ENCODE data around the gene ADAMTS17. TPM values are rescaled to one million over a fixed set of nuclear protein-coding genes. Genes with fewer than 3 reads are reported as not detected.

ADAMTS17 gene
- total RNA-seq, 1 donor from 2014 or later, result 0.06 TPM

- H3K4me3 ChIP-seq (ENCODE audit: low read depth, low read length), result no peak overlapping the region
- no peak for TF ChIP-seq CTCF (conservative IDR thresholded peaks at IDR 0.05; ENCODE audit: low read depth, low read length)
- no peak for DNase-seq (ENCODE audit: low read depth)
Observed at GRCh38 chr15:99956022-99956775, 385.6 kb downstream of the ADAMTS17 start.

- DNase-seq (ENCODE audit: low read depth), result no peak
- no peak for TF ChIP-seq CTCF (conservative IDR thresholded peaks at IDR 0.05; ENCODE audit: low read depth, low read length)
- no peak overlapping the region for H3K4me3 ChIP-seq (ENCODE audit: low read depth, low read length)
Observed at GRCh38 chr15:99955532-99955931, 386.2 kb downstream of the ADAMTS17 start.

GRCh38 chr15:99955181-99955525, 386.6 kb downstream of the ADAMTS17 start:
- no peak for TF ChIP-seq CTCF (conservative IDR thresholded peaks at IDR 0.05; ENCODE audit: low read depth, low read length)
- no peak overlapping the region for H3K4me3 ChIP-seq (ENCODE audit: low read depth, low read length)
- DNase-seq (ENCODE audit: low read depth), result no peak

- H3K4me3 ChIP-seq (ENCODE audit: low read depth, low read length), result no peak overlapping the region
- TF ChIP-seq CTCF (conservative IDR thresholded peaks at IDR 0.05; ENCODE audit: low read depth, low read length), result no peak
- no peak for DNase-seq (ENCODE audit: low read depth)
Observed at GRCh38 chr15:99954361-99955180, 387.2 kb downstream of the ADAMTS17 start.

GRCh38 chr15:99953886-99954285, 387.9 kb downstream of the ADAMTS17 start:
- no peak for TF ChIP-seq CTCF (conservative IDR thresholded peaks at IDR 0.05; ENCODE audit: low read depth, low read length)

GRCh38 chr15:99951511-99951910, 390.3 kb downstream of the ADAMTS17 start:
- no peak for TF ChIP-seq CTCF (conservative IDR thresholded peaks at IDR 0.05; ENCODE audit: low read depth, low read length)
- H3K4me3 ChIP-seq (ENCODE audit: low read depth, low read length), result no peak overlapping the region
- no peak for DNase-seq (ENCODE audit: low read depth)

More at GRCh38 chr15:99953886-99954285, 387.9 kb downstream of the ADAMTS17 start:
- H3K4me3 ChIP-seq (ENCODE audit: low read depth, low read length), result no peak overlapping the region
- DNase-seq (ENCODE audit: low read depth), result no peak
